Fibroblast of villous mesenchyme (primary cell): ENCODE results near the gene NEUROG1. TPM values are rescaled to one million over a fixed set of nuclear protein-coding genes. Genes with fewer than 3 reads are reported as not detected.
A peak's percentile ranks its signal among the peaks of the same experiment; 100 is the strongest.

Experiments
- DNase-seq: peaks from one replicate; pipeline ENCODE4 v3.0.0-alpha.2; 2010; ENCODE audit warnings: low read depth
- H3K4me3 ChIP-seq: 2 replicates; pipeline ENCODE4 v1.5.1; 2011; ENCODE audit warnings: low read depth, mild to moderate bottlenecking, low read length
- CTCF ChIP-seq: IDR thresholded peaks from 2 replicates; pipeline ENCODE4 v1.5.1; 2012; ENCODE audit warnings: low read depth, mild to moderate bottlenecking, low read length; ENCODE audit not compliant: insufficient read depth
- total RNA-seq: library from RNA; depleted of rRNA; stranded (reverse); fragments of >200 nt; gene quantifications from 2 replicates; pipeline ENCODE4 v1.2.3, GENCODE V29; 2012

The NEUROG1 gene, protein sequence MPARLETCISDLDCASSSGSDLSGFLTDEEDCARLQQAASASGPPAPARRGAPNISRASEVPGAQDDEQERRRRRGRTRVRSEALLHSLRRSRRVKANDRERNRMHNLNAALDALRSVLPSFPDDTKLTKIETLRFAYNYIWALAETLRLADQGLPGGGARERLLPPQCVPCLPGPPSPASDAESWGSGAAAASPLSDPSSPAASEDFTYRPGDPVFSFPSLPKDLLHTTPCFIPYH
- total RNA-seq, result not detected in 2 replicates

GRCh38 chr5:135535820-135536801 is at the start of gene NEUROG1:
TSS of gene NEUROG1 (minus strand) at chr5:135535964. CDS start at chr5:135535690, 274 bp downstream.
- DNase-seq, result no peak
- TF ChIP-seq CTCF, result no peak
- H3K4me3 ChIP-seq, result no peak within 1 kb of the TSS

GRCh38 chr5:135584918-135585317 is 49.2 kb upstream of the NEUROG1 start:
- DNase-seq, result no peak
- TF ChIP-seq CTCF, result no peak
- no peak overlapping the region for H3K4me3 ChIP-seq

DNA sequence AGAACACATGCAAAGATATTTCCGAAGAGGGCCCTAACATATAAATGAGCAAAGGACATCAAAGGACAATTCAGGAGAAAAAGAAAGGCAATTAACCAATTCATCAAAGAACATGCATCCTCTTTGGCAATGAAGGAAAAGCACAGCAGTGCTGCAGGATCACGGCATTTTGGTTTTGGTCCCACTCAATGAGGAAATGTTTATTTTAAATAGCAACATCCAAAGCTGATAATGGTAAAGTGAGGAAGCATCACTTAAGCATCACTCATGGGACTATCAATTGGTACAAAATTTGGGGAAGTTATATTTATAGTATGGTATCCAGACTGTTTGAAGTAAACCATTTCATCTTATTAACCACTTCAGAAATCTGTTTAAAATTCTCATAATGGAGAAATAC is 48.5 kb upstream of the NEUROG1 start:
- no peak overlapping the region for H3K4me3 ChIP-seq
- no peak for TF ChIP-seq CTCF
- DNase-seq, result no peak

DNA sequence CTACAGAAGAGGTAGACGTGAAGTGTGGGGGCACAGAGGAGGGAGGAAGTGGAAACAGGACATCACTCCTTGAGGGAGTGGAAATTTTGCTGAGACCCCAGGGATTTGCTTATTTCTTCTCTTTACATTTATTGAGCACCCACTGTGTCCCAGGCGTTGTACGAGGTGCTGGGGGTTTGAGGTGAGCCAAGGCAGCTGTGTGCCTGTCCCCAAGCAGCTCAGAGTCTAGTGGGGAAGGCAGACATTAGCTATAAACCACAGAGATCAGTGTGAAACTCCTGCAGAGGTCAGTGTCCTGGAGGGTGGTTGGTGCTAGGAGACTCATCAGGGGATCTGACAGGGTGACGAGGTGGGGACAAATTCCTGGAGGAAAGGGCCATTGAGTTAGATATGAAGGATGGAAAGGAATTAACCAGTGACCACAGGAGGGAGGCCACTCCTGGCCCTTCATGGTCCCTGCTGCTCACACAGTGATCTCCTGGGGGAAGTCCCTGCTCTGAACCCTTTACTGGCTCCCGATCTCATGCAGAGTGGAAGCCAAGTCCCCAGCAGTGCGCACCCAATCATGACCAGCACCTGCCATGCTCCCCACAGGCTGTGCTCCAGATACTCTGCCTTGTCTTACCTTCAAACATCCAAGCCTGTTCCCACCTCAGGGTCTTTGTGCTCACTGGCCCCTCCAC is 46.5 kb upstream of the NEUROG1 start:
- H3K4me3 ChIP-seq, result no peak overlapping the region
- no peak for DNase-seq
- TF ChIP-seq CTCF, result no peak

DNA sequence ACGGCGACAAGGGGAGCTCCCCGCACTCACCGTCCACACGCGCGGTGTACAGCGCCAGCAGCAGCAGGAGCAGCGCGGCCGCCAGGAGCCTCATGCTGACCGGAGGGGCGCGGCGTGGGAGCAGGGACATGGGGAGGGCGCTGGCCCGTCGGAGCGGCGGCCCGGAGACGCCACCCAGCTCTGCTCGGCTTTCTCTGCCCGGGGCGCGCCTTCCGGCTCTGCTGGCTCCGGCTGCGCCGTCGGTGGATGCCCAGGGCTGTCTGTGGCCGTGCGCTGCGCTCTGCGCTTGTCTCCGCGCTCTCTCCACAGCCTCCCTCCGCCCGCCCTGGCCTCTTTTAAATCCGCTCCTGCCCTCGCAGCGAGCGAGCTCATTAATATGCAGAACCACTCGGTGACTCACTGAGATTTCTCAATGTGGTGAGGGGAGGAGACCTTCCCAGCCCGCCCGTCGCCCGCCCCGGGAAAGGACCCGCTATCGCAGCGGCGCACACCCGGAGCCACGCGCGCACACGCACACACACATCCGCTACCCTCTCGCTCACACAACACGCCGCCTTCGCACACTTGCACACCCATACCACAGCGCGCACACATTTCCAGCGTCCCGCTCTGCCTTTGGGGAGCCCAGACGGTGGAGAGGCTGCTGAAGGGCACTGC is 43.0 kb upstream of the NEUROG1 start, which contains the start of gene CXCL14:
TSS of gene CXCL14 (minus strand) at position 307 of the 657 bp plus-strand sequence. CDS start at position 94, 213 bp downstream.
- TF ChIP-seq CTCF, result no peak
- peak; percentile 47 for DNase-seq

GRCh38 chr5:135578305-135578684 is 42.5 kb upstream of the NEUROG1 start:
- DNase-seq, result no peak

More for the DNA sequence above, 43.0 kb upstream of the NEUROG1 start, which contains the start of gene CXCL14:
- no peak within 1 kb of the TSS for H3K4me3 ChIP-seq

More at GRCh38 chr5:135578305-135578684, 42.5 kb upstream of the NEUROG1 start:
- no peak for TF ChIP-seq CTCF
- no peak overlapping the region for H3K4me3 ChIP-seq
